GM19240 (cell line): ENCODE results near the gene PRMT5.

Source experiments
- DNase-seq: peaks from one replicate; pipeline ENCODE4 v3.0.0; 2011; ENCODE audit warnings: low spot score; ENCODE audit not compliant: insufficient read length

The PRMT5 gene

GRCh38 chr14:22878271-22879246 lies 50.6 kb downstream of the PRMT5 start:
- no peak for DNase-seq

GRCh38 chr14:22877000-22877501 lies 52.1 kb downstream of the PRMT5 start:
- no peak for DNase-seq

GRCh38 chr14:22875748-22876319 lies 53.3 kb downstream of the PRMT5 start:
- no peak for DNase-seq

GRCh38 chr14:22875003-22875747 lies 54.0 kb downstream of the PRMT5 start:
- no peak for DNase-seq

- no peak for DNase-seq
These were observed 56.2 kb downstream of the PRMT5 start for GRCh38 chr14:22872833-22873520.

- peak; percentile 78 for DNase-seq
These were observed 56.9 kb downstream of the PRMT5 start for GRCh38 chr14:22872033-22872832.

GRCh38 chr14:22871224-22872032 lies 57.7 kb downstream of the PRMT5 start, which contains the start of gene LRP10:
LRP10 (plus strand) TSS chr14:22871740; CDS start chr14:22872304, 564 bp downstream.
- peak; percentile 71 for DNase-seq

- DNase-seq = no peak
These were observed 58.4 kb downstream of the PRMT5 start for GRCh38 chr14:22870811-22871223.
